Immature natural killer cell (primary cell): Measurements from ENCODE around the gene PCDHA7. TPM values are rescaled to one million over a fixed set of nuclear protein-coding genes. Genes with fewer than 3 reads are reported as not detected.

Experiments
- DNase-seq, 3 donors: peaks; one replicate each; pipeline ENCODE4 v3.0.0; 2022; ENCODE audit warnings: mixed read lengths in 1 of 3
- H3K27ac Mint-ChIP-seq, 6 donors: one replicate each; pipeline ENCODE4 v1.8.0; 2020; ENCODE audit warnings: mixed read lengths in 6 of 6, mild to moderate bottlenecking in 5 of 6, inconsistent platforms in 4 of 6, moderate library complexity in 3 of 6
- H3K27me3 Mint-ChIP-seq, 3 donors: one replicate each; pipeline ENCODE4 v1.8.0; 2020 to 2021; ENCODE audit warnings: low read depth in 3 of 3, mild to moderate bottlenecking in 3 of 3, mixed read lengths in 3 of 3, moderate library complexity in 3 of 3, inconsistent platforms in 1 of 3
- H3K36me3 Mint-ChIP-seq, 3 donors: one replicate each; pipeline ENCODE4 v1.8.0; 2020; ENCODE audit warnings: mixed read lengths in 3 of 3, inconsistent platforms in 2 of 3, mild to moderate bottlenecking in 2 of 3
- H3K4me1 Mint-ChIP-seq, 2 donors: one replicate each; pipeline ENCODE4 v1.8.0; 2020; ENCODE audit warnings: inconsistent platforms in 2 of 2, mild to moderate bottlenecking in 2 of 2, mixed read lengths in 2 of 2, moderate library complexity in 1 of 2
- H3K4me3 Mint-ChIP-seq, 5 donors: one replicate each; pipeline ENCODE4 v1.8.0; 2020; ENCODE audit warnings: mild to moderate bottlenecking in 5 of 5, mixed read lengths in 5 of 5, inconsistent platforms in 3 of 5, moderate library complexity in 3 of 5
- H3K9me3 Mint-ChIP-seq, 6 donors: one replicate each; pipeline ENCODE4 v1.8.0; 2020; ENCODE audit warnings: mild to moderate bottlenecking in 6 of 6, mixed read lengths in 6 of 6, inconsistent platforms in 4 of 6, moderate library complexity in 3 of 6
- polyA plus RNA-seq, 3 donors: library from polyadenylated mRNA; unstranded; fragments of 300-500 nt; fragmentation: Illumina TruSeq; gene quantifications; one replicate each; pipeline ENCODE4 v1.2.3, GENCODE V29; 2021

PCDHA7 gene
- polyA plus RNA-seq, 3 donors from 2014 or later = not detected

DNA sequence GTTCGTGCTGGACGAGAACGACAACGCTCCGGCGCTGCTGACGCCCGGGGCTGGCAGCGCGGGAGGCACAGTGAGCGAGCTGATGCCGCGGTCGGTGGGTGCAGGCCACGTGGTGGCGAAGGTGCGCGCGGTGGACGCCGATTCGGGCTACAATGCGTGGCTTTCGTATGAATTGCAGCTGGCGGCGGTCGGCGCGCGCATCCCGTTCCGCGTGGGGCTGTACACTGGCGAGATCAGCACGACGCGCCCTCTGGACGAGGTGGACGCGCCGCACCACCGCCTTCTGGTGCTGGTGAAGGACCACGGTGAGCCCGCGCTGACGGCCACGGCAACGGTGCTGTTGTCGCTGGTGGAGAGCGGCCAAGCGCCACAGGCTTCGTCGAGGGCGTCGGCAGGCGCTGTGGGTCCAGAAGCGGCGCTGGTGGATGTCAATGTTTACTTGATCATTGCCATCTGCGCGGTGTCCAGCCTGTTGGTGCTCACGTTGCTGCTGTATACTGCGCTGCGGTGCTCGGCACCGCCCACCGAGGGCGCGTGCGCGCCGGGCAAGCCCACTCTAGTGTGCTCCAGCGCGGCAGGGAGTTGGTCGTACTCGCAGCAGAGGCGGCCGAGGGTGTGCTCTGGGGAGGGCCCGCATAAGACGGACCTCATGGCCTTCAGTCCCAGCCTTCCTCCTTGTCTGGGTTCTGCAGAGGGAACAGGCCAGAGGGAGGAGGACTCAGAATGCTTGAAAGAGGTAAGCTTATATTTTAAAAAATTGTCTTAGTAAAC, 50.0 kb downstream of the PCDHA7 start:
- no peaks in the 10 kb centered on the region for H3K4me1 Mint-ChIP-seq
- H3K27me3 Mint-ChIP-seq = peaks cover 2 to 17% (median 8%) of the 10 kb centered on the region in 3 donors
- H3K9me3 Mint-ChIP-seq = peaks cover 5 to 54% (median 16%) of the 10 kb centered on the region in 6 donors
- peaks cover 0 to 11% (median 0%) of the 10 kb centered on the region in 3 donors for H3K36me3 Mint-ChIP-seq
- no peak overlapping the region for H3K27ac Mint-ChIP-seq
- DNase-seq = no peak
- H3K4me3 Mint-ChIP-seq = no peak overlapping the region

Other genes starting within 250 kb of the PCDHA7 start
- 1 to 10 TPM; 3.6 to 5.7 (median 5.3) TPM for gene CD14, start 201.1 kb upstream of the PCDHA7 start, polyA plus RNA-seq
- 10 to 100 TPM in 1 of 3 donors, 1 to 10 TPM in 2; 7.6 to 11.0 (median 8.3) TPM for gene TMCO6, start 194.8 kb upstream of the PCDHA7 start, polyA plus RNA-seq
- gene NDUFA2, start 186.6 kb upstream of the PCDHA7 start, polyA plus RNA-seq = 100 to 1,000 TPM; 135 to 252 (median 163) TPM
- 100 to 1,000 TPM; 117 to 178 (median 120) TPM for gene IK, start 186.4 kb upstream of the PCDHA7 start, polyA plus RNA-seq
- 10 to 100 TPM; 11.0 to 20.2 (median 13.6) TPM for gene WDR55, start 169.4 kb upstream of the PCDHA7 start, polyA plus RNA-seq
- not detected for gene DND1, start 160.7 kb upstream of the PCDHA7 start, polyA plus RNA-seq
- gene HARS1, start 142.9 kb upstream of the PCDHA7 start, polyA plus RNA-seq = 10 to 100 TPM; 52.0 to 90.7 (median 79.5) TPM
- gene HARS2, start 142.8 kb upstream of the PCDHA7 start, polyA plus RNA-seq = 10 to 100 TPM; 13.2 to 37.7 (median 27.0) TPM
- gene ZMAT2, start 133.8 kb upstream of the PCDHA7 start, polyA plus RNA-seq = 10 to 100 TPM; 76.7 to 83.7 (median 78.3) TPM
- gene PCDHA1, start 48.1 kb upstream of the PCDHA7 start, polyA plus RNA-seq = not detected
- not detected for gene PCDHA2, start 39.4 kb upstream of the PCDHA7 start, polyA plus RNA-seq
- gene PCDHA3, start 33.2 kb upstream of the PCDHA7 start, polyA plus RNA-seq = not detected
- not detected for gene PCDHA4, start 27.2 kb upstream of the PCDHA7 start, polyA plus RNA-seq
- not detected for gene PCDHA5, start 12.7 kb upstream of the PCDHA7 start, polyA plus RNA-seq
- not detected for gene PCDHA6, start 6.3 kb upstream of the PCDHA7 start, polyA plus RNA-seq
- not detected for gene PCDHA8, start 6.9 kb downstream of the PCDHA7 start, polyA plus RNA-seq
- not detected for gene PCDHA9, start 14.1 kb downstream of the PCDHA7 start, polyA plus RNA-seq
- not detected for gene PCDHA10, start 21.6 kb downstream of the PCDHA7 start, polyA plus RNA-seq
- not detected for gene PCDHA11, start 34.7 kb downstream of the PCDHA7 start, polyA plus RNA-seq
- gene PCDHA12, start 41.0 kb downstream of the PCDHA7 start, polyA plus RNA-seq = not detected
- gene PCDHA13, start 47.9 kb downstream of the PCDHA7 start, polyA plus RNA-seq = not detected
- gene PCDHAC1, start 92.0 kb downstream of the PCDHA7 start, polyA plus RNA-seq = not detected
- gene PCDHAC2, start 132.2 kb downstream of the PCDHA7 start, polyA plus RNA-seq = not detected
- not detected for gene PCDHB1, start 217.1 kb downstream of the PCDHA7 start, polyA plus RNA-seq